Adrenal gland (tissue), 12 donors: ENCODE data around the gene PPTC7. TPM values are rescaled to one million over a fixed set of nuclear protein-coding genes. Genes with fewer than 3 reads are reported as not detected.

Experiments
- DNase-seq, 7 donors: peaks; one replicate each; pipeline ENCODE4 v3.0.0-alpha.2; 2019 to 2020
- H3K27ac ChIP-seq, 5 donors: fragments of 200-600 bp; sonication (generic) in 4 of 5; 1 replicate in 3 of 5; 2 replicates in 2 of 5; pipeline versions ENCODE4 v1.5.1 to v1.8.0; 2016 to 2020; ENCODE audit warnings: mild to moderate bottlenecking in 1 of 5
- H3K27me3 ChIP-seq: fragments of 200-600 bp; 2 replicates; pipeline ENCODE4 v1.8.0; 2021
- H3K36me3 ChIP-seq, 2 donors: fragments of 200-600 bp; replicated peaks in 1 of 2; 1 replicate in 1 of 2; 2 replicates in 1 of 2; pipeline versions ENCODE4 v1.5.1 to v1.8.0; 2018 to 2022
- H3K4me1 ChIP-seq, 2 donors: fragments of 200-600 bp; replicated peaks in 1 of 2; 1 replicate in 1 of 2; 2 replicates in 1 of 2; pipeline versions ENCODE4 v1.5.1 to v1.8.0; 2018 to 2021
- H3K4me3 ChIP-seq, 4 donors: fragments of 200-600 bp; sonication (generic) in 3 of 4; one replicate each; pipeline ENCODE4 v1.5.1; 2016 to 2018
- H3K9me3 ChIP-seq, 3 donors: fragments of 200-600 bp; sonication (generic) in 1 of 3; replicated peaks in 1 of 3; 1 replicate in 2 of 3; 2 replicates in 1 of 3; pipeline versions ENCODE4 v1.5.1 to v1.8.0; 2016 to 2021
- POLR2A ChIP-seq, 2 donors: fragments of 450-650 bp; IDR thresholded peaks; one replicate each; pipeline ENCODE4 v1.6.1; 2017; ENCODE audit warnings: antibody characterized with exemption in 2 of 2, mild to moderate bottlenecking in 2 of 2, moderate library complexity in 1 of 2
- WGBS, 4 donors: extraction: QIAGEN DNeasy Blood & Tissue Kit in 2 of 4; methylation state at CpG; one replicate each; pipeline versions ENCODE4 v1.1.5 to v1.1.7; 2013 to 2017; 5-methylcytosine and 5-hydroxymethylcytosine counted together
- intact Hi-C, 2 donors: fragments of 100-400 bp; cut with DNase I; formaldehyde crosslinking; loops; one replicate each; pipeline versions ENCODE4 v1.14.1 to v1.15.0; 2022 to 2023
- polyA plus RNA-seq, 3 donors: library from polyadenylated mRNA; stranded (reverse); fragments of 200-250 nt in 2 of 3; fragments of 350-450 nt in 1 of 3; fragmentation: Illumina TruSeq in 1 of 3; extraction: RNeasy Lipid Tissue Mini Kit (QIAGEN cat#74804) in 1 of 3; gene quantifications; one replicate each; pipeline ENCODE4 v1.2.3, GENCODE V29; 2013 to 2014
- total RNA-seq, 9 donors: library from RNA; depleted of rRNA in 4 of 9; stranded (reverse); fragments of >200 nt in 4 of 9; fragments of 120-200 nt in 1 of 9; fragmentation: NEBNext Ultra II Directional in 1 of 9; extraction: Animal tissue kit (Norgen Biotek cat#: 25700) in 1 of 9; gene quantifications; one replicate each; pipeline versions ENCODE4 v1.1.0 to v1.2.4, GENCODE V29; 2013 to 2023
- TF ChIP-seq, protein P1 (sequence below), 6 experiments: fragments of 450-650 bp in 4 of 6; fragments of 200-600 bp in 2 of 6; sonication (generic) in 1 of 6; IDR thresholded peaks; 1 replicate in 5 of 6; 2 replicates in 1 of 6; pipeline versions ENCODE4 v1.5.1 to v1.8.0; 2016 to 2021; ENCODE audit warnings: antibody characterized with exemption in 6 of 6, mild to moderate bottlenecking in 2 of 6, moderate library complexity in 1 of 6
- donor health status: healthy with polysubstance abuse.
- donor health status: Bipolar disorder and iron deficiency.
- donor health status: DM: yes; HTN: yes; CAD: no.
- donor health status: DM: no; HTN: no; CAD: no.
- donor health status: DM: no; HTN: no; CAD: no.
- donor health status: DM: yes; HTN: yes; CAD: no.

The PPTC7 gene
- total and polyA plus RNA-seq, 12 donors = 7.1 to 43.4 (median 20.1) TPM

DNA sequence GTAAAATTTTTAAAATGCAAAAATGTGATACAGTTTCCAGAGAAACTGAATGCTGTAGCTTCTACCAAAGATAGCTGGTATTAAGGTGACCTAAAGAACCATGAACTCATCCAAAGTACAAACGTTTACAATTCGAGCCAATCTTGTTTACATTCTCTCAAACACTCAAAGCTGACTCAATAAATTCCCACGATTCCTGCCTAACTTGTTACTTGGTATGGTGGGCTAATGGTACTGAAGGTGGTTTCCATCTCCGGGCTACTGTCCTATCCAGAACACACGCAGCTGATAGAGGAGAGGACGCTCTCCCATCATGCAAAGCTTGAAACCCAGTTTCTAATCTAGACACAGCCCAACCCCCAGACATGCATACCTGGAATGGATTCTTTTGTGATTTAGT lies 49.5 kb downstream of the PPTC7 start:
- Histone ChIP-seq H3K4me3 (no peak overlapping the region), H3K4me1 (peaks cover 27 to 31% of the 10 kb centered on the region in 2 donors)
- intact Hi-C loops = no loop called here

DNA sequence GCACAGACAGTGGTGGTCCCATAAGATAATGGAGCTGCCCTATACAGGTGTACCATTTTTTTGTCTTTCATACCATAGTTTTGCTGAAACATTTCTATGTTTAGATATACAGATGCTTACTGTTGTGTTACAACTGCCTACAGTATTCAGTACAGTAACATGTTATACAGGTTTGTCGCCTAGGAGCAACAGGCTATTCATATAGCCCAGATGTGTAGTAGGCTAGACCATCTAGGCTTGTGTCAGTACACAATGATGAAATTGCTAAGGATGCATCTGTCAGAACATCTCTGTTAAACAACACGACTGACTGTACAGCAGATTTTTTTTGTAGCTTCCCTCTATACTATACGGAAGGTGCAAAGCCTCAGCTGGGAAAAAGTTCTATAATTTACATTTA lies 50.5 kb downstream of the PPTC7 start:
- TF ChIP-seq POLR2A (IDR thresholded peaks at IDR 0.05) = no peak
- TF ChIP-seq, protein P1, sequence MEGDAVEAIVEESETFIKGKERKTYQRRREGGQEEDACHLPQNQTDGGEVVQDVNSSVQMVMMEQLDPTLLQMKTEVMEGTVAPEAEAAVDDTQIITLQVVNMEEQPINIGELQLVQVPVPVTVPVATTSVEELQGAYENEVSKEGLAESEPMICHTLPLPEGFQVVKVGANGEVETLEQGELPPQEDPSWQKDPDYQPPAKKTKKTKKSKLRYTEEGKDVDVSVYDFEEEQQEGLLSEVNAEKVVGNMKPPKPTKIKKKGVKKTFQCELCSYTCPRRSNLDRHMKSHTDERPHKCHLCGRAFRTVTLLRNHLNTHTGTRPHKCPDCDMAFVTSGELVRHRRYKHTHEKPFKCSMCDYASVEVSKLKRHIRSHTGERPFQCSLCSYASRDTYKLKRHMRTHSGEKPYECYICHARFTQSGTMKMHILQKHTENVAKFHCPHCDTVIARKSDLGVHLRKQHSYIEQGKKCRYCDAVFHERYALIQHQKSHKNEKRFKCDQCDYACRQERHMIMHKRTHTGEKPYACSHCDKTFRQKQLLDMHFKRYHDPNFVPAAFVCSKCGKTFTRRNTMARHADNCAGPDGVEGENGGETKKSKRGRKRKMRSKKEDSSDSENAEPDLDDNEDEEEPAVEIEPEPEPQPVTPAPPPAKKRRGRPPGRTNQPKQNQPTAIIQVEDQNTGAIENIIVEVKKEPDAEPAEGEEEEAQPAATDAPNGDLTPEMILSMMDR (IDR thresholded peaks at IDR 0.05) = no peak
- no peaks in the 10 kb centered on the region for H3K9me3 ChIP-seq
- H3K36me3 ChIP-seq = peaks cover 0 to 17% of the 10 kb centered on the region in 2 donors
- 86 to 95% (median 93%) methylated on average over 3 of the region's 3 CpGs for WGBS, 4 donors
- no peak overlapping the region for H3K27ac ChIP-seq
- H3K4me1 ChIP-seq = peaks cover 19 to 22% of the 10 kb centered on the region in 2 donors
- H3K27me3 ChIP-seq = no peaks in the 10 kb centered on the region
- no peak for DNase-seq
- H3K4me3 ChIP-seq = no peak overlapping the region
- intact Hi-C loops = no loop called here

More for the DNA sequence above, 49.5 kb downstream of the PPTC7 start:
- Histone ChIP-seq H3K27ac (no peak overlapping the region), H3K9me3 (no peaks in the 10 kb centered on the region), H3K27me3 (no peaks in the 10 kb centered on the region), H3K36me3 (peaks cover 0 to 21% of the 10 kb centered on the region in 2 donors)
- DNase-seq = no peak
- 71 to 79% (median 76%) methylated on average over 6 of the region's 6 CpGs for WGBS, 4 donors
- TF ChIP-seq, protein P1 (IDR thresholded peaks at IDR 0.05) = no peak
- no peak for TF ChIP-seq POLR2A (IDR thresholded peaks at IDR 0.05)

DNA sequence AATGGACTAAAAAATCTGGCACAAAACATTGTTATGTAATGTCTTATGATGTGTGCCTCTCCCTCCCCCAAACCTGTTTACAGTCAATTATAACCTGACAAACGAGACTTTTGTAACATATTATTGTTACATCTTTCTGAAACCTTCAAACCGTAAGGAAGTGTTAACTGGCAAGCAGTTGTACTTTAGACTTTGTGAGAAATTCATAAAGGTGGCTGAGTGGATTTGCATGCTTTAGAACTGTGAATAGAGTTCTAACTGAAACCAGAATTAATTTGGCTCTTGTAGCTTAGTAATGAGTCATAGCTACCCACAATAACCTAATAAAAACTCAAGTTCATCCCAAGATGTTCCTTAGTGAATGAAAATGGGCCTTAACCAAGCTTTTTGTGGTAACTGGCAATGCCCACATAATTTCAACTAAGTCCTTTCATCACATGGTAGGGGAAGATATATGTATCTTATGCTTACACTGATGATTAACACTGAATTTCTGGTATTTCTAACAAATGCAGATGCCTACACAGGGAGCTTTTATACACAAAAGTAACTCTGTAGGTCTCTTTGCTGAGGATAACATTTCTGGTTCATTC lies 51.3 kb downstream of the PPTC7 start:
- WGBS, 4 donors = 41 to 60% (median 49%) methylated on average over 2 of the region's 2 CpGs
- Histone ChIP-seq H3K36me3 (peaks cover 0 to 16% of the 10 kb centered on the region in 2 donors), H3K27me3 (no peaks in the 10 kb centered on the region), H3K4me1 (peaks cover 11 to 16% of the 10 kb centered on the region in 2 donors), H3K9me3 (no peaks in the 10 kb centered on the region), H3K4me3 (no peak overlapping the region), H3K27ac (peak overlapping the region in 1 of 5 donors; percentile 13)
- intact Hi-C loops = no loop called here
- TF ChIP-seq POLR2A (IDR thresholded peaks at IDR 0.05) = no peak
- TF ChIP-seq, protein P1 (IDR thresholded peaks at IDR 0.05) = no peak
- no peak for DNase-seq

DNA sequence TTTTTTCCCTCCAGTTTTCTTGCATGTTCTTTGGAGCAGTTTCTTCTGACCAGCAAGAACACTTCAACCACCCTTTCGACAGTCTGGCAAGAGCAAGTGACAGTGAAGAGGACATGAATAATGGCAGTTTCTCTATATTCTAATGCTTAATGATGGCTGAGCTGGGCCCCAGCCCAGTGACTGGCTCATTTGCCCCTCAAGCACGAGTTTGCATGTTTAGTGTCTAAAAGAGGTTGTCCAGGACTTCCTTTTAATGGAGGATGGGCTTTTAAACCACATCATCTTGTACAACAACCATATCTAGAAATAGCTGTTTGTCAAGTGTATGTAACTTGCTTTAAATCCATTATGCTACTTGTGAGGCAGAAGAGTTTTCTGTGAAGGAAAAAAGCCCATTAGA lies 52.6 kb downstream of the PPTC7 start:
- Histone ChIP-seq H3K27ac (no peak overlapping the region), H3K36me3 (peaks cover 0 to 3% of the 10 kb centered on the region in 2 donors), H3K27me3 (no peaks in the 10 kb centered on the region), H3K4me3 (no peak overlapping the region), H3K9me3 (no peaks in the 10 kb centered on the region), H3K4me1 (peaks cover 11 to 16% of the 10 kb centered on the region in 2 donors)
- no peak for DNase-seq
- 76 to 90% (median 85%) methylated on average over 2 of the region's 2 CpGs for WGBS, 4 donors
- TF ChIP-seq POLR2A (IDR thresholded peaks at IDR 0.05) = no peak
- TF ChIP-seq, protein P1 (IDR thresholded peaks at IDR 0.05) = no peak
- intact Hi-C loops = no loop called here
